HG02678 (cell line): ENCODE measurements around the gene LRP8.
A peak's percentile ranks its signal among the peaks of the same experiment; 100 is the strongest.

Experiments used
- ATAC-seq: cut with Tn5 transposase; IDR thresholded peaks from one replicate; pipeline ENCODE4 v1.9.1; 2021; ENCODE audit warnings: mild to moderate bottlenecking, moderate library complexity; ENCODE audit not compliant: unreplicated experiment

Gene LRP8

DNA sequence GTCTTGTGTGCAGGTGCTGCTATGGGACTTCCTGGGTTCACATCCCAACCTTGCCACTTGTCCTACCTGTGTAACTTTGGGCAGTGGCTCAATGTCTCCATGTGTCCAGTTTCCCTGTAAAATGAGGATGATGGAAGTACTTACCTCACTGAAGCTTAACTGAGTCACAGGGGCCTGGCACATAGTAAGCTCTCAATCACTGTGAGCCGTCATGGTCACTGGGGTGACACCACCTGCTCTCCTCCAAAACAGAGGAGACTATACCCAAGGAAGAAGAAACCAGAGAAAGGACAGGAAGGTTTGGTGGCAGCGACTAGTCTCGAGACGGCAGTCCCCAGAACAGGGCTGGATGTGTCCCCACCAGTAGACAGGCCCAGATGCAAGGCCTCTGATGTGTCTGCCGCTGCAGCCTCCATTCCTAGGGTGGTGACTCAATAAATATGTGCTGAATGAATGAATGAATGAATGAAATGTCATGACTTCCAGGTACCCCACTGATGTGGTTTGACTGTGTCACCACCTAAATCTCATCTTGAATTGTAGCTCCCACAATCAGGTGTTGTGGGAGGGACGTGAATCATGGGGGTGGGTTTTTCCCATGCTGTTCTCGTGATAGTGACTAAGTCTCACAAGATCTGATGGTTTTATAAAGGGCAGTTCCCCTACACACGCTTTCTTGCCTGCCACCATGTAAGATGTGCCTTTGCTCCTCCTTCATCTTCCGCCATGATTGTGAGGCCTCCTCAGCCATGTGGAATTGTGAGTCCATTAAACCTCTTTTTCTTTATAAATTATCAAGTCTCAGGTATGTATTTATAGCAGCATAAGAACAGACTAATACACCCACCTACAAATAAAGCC lies 13.0 kb upstream of the LRP8 start:
- no peak for ATAC-seq

DNA sequence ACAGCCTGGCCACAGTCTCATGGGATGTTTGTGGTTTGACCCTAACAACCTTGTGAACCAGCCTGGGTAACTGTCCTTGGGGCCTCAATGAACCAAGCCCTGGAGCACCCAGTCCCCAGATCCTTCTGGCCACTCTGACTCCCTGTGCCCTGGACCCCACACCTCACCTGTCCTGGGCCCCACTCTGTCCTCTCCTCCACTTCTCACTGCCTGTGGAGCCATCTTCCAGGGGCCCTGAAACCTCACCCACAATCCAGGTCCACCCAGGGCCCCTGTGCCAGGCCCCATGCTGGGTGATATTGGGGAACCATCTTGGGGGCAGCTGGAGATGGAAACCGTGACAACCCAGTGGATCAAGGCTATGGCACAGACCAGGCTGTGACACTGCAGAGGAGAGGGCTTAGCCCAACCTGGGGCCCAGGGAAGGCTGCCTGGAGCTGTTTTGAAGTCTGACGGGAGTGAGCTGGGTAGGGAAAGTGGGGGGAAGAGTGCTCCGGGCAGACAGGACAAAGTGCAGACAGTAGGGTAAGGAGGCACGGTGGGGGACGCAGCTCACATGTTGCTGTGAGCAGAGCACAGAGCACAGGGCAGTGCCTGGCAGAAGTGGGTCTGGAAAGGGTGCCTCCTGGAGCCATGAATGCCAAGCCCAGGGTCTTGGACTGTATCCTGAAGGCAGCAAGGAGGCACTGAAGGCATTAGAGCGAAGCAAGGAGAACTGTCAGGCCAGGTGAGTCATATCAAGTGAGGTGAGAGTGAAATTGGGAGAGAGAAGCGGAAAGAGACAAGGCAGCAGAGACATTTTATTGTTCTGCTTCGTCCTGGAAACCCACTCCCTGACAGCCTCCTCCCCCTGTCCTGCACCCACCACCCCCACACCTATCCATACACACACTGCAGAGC lies 12.1 kb upstream of the LRP8 start:
- ATAC-seq = no peak

DNA sequence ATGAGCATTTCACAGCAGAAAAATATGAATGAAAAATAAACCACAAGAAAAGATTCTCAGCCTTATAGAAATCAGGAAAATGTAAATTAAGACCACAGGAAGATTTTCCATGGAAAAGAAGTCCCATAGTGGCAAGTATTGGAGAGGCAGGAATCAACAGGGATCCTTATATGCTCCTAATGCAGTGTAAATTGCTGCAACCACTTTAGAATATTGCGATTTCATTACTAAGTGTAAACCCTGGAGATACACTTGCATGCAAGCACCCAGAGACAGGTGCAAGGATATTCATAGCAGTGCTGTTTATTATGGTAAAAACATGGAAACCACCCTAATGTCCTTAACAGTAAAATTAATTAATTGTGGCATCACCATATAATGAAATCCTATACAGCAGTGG lies 10.6 kb upstream of the LRP8 start:
- ATAC-seq = no peak

GRCh38 chr1:53337499-53337898 lies 9.6 kb upstream of the LRP8 start:
- ATAC-seq = no peak

DNA sequence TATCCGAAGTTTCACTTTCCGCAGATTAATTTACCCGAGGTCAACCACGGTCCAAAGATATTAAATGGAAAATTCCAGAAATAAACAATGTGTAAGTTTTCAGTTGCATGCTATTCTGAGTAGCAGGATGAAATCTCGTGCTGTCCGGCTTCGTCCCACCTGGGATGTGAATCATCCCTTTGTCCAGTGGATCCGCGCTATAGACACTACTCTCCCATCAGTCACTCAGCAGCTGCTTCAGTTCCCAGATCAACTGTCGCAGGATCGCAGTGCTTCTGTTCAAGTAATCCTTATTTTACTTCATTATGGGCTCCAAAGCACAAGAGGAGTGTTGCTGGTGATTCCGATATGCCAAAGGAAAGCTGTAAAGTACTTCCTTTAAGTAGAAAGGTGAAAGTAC lies 8.3 kb upstream of the LRP8 start:
- ATAC-seq = no peak

DNA sequence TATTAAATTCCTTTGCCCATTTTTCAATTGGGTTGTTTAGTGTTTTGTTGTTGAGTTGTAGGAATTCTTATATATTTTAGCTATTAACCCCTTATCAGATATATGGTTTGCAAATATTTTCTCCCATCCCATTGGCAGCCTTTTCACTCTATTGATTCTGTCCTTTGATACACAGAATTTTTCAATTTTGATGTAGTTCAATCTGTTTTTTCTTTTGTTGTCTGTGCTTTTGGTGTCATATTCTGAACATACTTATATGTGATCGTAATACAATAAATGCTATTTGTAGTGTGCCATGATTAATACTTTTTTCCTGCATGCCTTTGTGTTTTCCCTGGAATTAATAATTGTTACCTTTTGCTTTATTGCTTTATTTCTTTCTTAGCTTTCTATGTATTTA lies 7.8 kb upstream of the LRP8 start:
- no peak for ATAC-seq

GRCh38 chr1:53334781-53335180 lies 6.9 kb upstream of the LRP8 start:
- ATAC-seq = no peak

DNA sequence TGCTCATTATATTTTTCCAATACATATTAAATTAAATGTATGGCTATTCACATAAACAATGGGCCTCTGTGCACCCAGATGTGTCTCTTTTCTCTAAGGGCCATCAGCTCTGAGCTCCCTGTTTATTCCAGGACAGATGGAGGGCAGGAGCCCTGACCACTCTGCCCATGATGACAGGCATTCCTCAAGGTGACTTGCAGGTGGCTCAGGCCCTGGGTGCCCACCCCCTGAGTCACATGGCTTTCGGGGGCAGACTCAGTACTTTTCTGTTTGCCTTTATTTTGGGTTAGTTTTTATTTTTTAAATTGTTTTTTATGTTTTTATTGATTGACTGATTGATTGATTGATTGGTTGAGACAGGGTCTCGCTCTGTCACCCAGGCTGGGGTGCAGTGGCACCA lies 6.4 kb upstream of the LRP8 start:
- no peak for ATAC-seq

DNA sequence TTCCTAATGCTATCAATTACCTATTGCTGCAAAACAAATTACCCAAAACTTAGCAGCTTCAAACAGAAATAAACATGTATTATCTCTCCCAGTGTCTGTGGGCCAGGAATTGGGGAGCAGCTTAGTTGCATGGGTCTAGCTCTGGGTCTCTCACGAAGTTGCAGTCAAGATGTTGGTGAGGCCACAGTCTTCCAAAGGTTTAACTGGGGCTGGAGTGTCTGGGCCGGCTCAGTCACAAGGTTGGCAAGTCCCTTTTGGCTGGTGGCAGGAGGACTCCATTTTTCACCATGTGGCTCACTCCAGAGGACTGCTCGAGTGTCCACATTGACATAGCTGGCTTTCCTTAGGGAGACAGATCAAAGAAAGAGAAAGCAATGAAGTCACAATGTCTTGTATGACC lies 5.0 kb upstream of the LRP8 start:
- ATAC-seq = no peak

- ATAC-seq = no peak
These were observed 4.3 kb upstream of the LRP8 start for GRCh38 chr1:53332186-53332564.

DNA sequence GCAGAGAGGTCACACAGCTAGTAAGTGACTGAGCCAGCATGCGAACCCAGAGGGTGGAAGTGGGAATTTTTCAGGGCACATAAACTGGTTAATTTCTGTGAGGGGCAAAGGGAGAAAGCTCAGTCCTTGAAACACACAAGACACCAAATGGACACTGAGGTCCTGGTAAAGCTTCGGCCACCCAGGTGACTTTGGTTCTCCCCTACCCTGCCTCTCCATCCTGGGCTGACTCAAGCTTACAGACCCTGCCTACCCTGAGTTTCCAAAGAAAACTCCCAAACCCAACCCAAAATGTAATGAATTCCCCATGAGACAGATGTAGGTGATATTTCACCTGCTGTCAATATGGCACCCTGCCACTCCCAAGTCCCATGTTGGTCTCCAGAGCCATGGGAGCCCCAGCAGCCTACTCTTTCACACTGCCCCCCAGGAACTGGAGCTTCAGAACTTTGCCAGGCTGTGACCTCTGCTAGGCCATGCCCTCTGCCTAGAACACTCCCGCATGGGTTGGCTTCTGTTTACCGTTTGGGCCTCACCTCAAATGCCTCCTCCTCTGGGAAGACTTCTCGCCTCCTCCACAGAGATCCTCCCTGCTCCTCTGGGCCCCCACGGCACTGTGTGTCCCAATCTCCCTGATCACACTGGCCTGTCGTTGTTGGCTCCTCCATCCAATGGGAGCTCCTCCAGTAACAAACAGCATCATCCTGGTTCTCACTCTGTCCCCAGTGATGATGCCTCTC lies 3.7 kb upstream of the LRP8 start:
- no peak for ATAC-seq

GRCh38 chr1:53330819-53331218 lies 2.9 kb upstream of the LRP8 start:
- ATAC-seq = no peak

- no peak for ATAC-seq
These were observed 950 bp upstream of the LRP8 start for GRCh38 chr1:53328541-53329499.

- ATAC-seq = peak; percentile 5
These were observed 522 bp downstream of the LRP8 start for GRCh38 chr1:53327182-53327913.

DNA sequence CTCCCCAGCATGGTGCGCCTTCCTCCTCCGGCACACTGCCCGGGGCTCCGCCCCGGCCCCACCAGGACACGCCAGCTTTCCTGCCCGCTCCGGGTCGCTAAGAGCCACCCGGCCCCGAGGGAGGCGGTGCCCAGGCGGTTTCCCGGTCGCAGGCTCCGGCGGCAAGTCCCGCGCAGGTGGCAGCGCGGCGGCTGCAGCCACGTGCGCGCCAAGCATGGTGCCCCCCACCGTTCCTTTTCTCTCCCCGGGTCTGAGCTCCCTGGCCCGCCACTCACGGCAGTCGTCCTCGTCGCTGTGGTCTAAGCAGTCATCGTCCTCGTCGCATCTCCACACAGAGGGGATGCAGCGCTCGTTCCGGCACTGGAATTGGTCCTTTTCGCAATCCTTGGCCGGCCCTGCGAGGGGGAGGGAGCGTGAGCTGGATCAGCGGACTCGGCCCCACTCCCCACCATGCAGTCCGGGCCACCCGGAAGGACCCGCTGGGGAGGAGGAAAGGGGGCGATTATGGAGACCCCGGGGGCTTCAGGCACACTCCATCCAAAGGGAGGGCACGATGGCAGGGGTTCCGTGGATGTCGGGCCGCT lies 1.2 kb downstream of the LRP8 start:
- ATAC-seq = peak; percentile 32

- peak; percentile 87 for ATAC-seq
These were observed 1.7 kb downstream of the LRP8 start for GRCh38 chr1:53326088-53326597.

- no peak for ATAC-seq
These were observed 2.4 kb downstream of the LRP8 start for GRCh38 chr1:53325326-53326087.

DNA sequence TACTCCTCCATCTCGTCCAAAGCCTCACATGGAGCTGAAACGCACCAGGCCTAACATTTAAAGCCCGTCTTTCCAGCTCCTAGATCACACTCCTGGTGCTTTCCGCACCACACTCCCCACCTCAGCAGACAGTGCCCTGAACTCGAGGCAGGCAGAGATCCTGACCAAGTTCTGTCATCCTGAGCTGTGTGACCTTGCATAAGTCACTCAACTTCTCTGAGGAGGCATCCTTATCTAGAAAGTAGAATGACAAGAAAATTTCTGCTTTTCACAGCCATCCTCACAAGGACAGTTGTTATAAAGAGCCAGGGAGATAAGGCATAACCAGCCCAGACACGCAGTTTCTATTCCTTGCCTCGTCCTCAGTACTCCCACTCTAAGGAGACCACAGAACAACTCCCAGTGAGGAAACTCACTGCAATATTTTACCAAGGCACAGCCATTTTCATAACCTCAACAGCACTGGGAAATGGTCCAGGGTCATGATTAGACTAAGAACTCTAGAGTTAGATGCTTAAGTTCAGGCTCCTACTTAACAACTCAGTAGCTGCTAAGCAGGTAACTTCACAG lies 3.1 kb downstream of the LRP8 start:
- no peak for ATAC-seq
